ENCODE data around the gene ARMC9. TPM values are rescaled to one million over a fixed set of nuclear protein-coding genes. Genes with fewer than 3 reads are reported as not detected.

The ARMC9 gene
- total RNA-seq, 1 experiment from 2014 or later: 23.4 TPM

- Histone ChIP-seq H3F3A (ENCODE audit: low read length, unreplicated experiment) (peaks cover 9% of the 10 kb centered on the region), H3K27me3 (ENCODE audit: low read length) (no peaks in the 10 kb centered on the region), H4K20me1 (ENCODE audit: low read length) (no peaks in the 10 kb centered on the region), H3K4me3 (ENCODE audit: low read length) (no peak overlapping the region), H2AFZ (ENCODE audit: low read length) (no peak overlapping the region), H3K9me3 (ENCODE audit: low read length) (no peaks in the 10 kb centered on the region), H3K9ac (ENCODE audit: low read length) (no peak overlapping the region), H3K4me1 (ENCODE audit: insufficient read depth, low read length) (peaks cover 28% of the 10 kb centered on the region), H3K4me2 (ENCODE audit: low read length) (no peak overlapping the region), H3K9me2 (replicated peaks; ENCODE audit: low read length) (no peaks in the 10 kb centered on the region), H3K79me2 (ENCODE audit: low read length) (no peaks in the 10 kb centered on the region), H3K36me3 (ENCODE audit: low read depth, low read length) (no peaks in the 10 kb centered on the region), H3K27ac (ENCODE audit: low read length) (no peak overlapping the region)
- POLR2A ChIA-PET (ENCODE audit: unreplicated experiment): no interaction called here
- TF ChIP-seq EZH2phosphoT487 (IDR thresholded peaks at IDR 0.05; ENCODE audit: borderline replicate concordance, low read length) (no peak), EZH2 (IDR thresholded peaks at IDR 0.05; ENCODE audit: low read length, unreplicated experiment) (no peak), CTCF (conservative IDR thresholded peaks at IDR 0.05; ENCODE audit: low read depth, low read length) (no peak)
- intact Hi-C loops (cut with micrococcal nuclease): no loop called here
- no peak for ATAC-seq
- no TSS peak for BruUV-seq (replicated peaks)
- CTCF ChIA-PET: no interaction called here
- no peak for DNase-seq
Measured at GRCh38 chr2:231362555-231363184, 164.2 kb downstream of the ARMC9 start.

GRCh38 chr2:231364061-231364460, 165.6 kb downstream of the ARMC9 start:
- Histone ChIP-seq H3K4me3 (ENCODE audit: low read length) (no peak overlapping the region), H3K27ac (ENCODE audit: low read length) (peak overlapping the region; percentile 100), H3K79me2 (ENCODE audit: low read length) (no peaks in the 10 kb centered on the region), H2AFZ (ENCODE audit: low read length) (no peak overlapping the region), H3K4me1 (ENCODE audit: insufficient read depth, low read length) (peaks cover 28% of the 10 kb centered on the region), H3K9ac (ENCODE audit: low read length) (peak overlapping the region; percentile 89; the same call in 1 of the 2 replicates), H3K9me2 (replicated peaks; ENCODE audit: low read length) (no peaks in the 10 kb centered on the region), H3K4me2 (ENCODE audit: low read length) (no peak overlapping the region), H3F3A (ENCODE audit: low read length, unreplicated experiment) (peaks cover 9% of the 10 kb centered on the region), H3K36me3 (ENCODE audit: low read depth, low read length) (no peaks in the 10 kb centered on the region), H4K20me1 (ENCODE audit: low read length) (no peaks in the 10 kb centered on the region), H3K27me3 (ENCODE audit: low read length) (no peaks in the 10 kb centered on the region), H3K9me3 (ENCODE audit: low read length) (no peaks in the 10 kb centered on the region)
- POLR2A ChIA-PET (ENCODE audit: unreplicated experiment): no interaction called here
- TF ChIP-seq EZH2 (IDR thresholded peaks at IDR 0.05; ENCODE audit: low read length, unreplicated experiment) (no peak), CTCF (conservative IDR thresholded peaks at IDR 0.05; ENCODE audit: low read depth, low read length) (no peak), EZH2phosphoT487 (IDR thresholded peaks at IDR 0.05; ENCODE audit: borderline replicate concordance, low read length) (no peak)
- ATAC-seq (no peak), DNase-seq (no peak)
- intact Hi-C loops (cut with micrococcal nuclease): no loop called here
- no TSS peak for BruUV-seq (replicated peaks)
- CTCF ChIA-PET: no interaction called here

Data from PC-3 (cell line).